HG02642 (cell line): ENCODE data around the gene LYSMD4.
A peak's percentile ranks its signal among the peaks of the same experiment; 100 is the strongest.

Experiments used
- ATAC-seq: cut with Tn5 transposase; IDR thresholded peaks from one replicate; pipeline ENCODE4 v1.9.1; 2021; ENCODE audit warnings: mild to moderate bottlenecking; ENCODE audit not compliant: unreplicated experiment, poor library complexity

Gene LYSMD4

DNA sequence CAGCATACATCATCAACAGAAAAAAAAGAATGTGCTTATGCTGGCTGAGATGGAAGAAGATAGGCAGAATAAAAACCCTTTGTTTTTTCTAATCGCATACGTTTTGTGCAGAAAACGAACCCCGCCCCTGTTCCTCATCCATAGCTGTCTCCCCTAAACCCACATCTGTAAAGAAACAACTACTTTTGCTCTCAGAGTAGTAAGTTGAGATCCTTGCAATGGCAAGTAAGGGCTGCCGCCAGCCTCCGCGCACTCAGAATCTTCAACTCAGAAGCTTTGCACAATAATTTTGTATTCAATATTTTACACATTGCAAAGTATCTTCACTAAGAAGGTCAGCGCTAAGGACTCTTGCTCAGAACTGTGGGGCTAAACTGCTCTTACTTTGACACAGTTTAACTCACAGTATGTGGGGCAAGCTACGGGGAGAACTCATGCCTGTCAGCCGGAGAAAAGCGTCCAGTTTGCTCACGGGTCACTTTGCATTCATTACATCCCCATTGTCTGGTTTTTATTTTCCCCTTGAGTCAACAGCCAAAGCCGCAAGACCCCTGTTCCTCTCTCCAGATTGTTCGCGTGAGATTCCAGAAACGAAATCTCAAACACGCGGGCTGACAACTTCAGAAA lies 1.0 kb downstream of the LYSMD4 start:
- no peak for ATAC-seq

DNA sequence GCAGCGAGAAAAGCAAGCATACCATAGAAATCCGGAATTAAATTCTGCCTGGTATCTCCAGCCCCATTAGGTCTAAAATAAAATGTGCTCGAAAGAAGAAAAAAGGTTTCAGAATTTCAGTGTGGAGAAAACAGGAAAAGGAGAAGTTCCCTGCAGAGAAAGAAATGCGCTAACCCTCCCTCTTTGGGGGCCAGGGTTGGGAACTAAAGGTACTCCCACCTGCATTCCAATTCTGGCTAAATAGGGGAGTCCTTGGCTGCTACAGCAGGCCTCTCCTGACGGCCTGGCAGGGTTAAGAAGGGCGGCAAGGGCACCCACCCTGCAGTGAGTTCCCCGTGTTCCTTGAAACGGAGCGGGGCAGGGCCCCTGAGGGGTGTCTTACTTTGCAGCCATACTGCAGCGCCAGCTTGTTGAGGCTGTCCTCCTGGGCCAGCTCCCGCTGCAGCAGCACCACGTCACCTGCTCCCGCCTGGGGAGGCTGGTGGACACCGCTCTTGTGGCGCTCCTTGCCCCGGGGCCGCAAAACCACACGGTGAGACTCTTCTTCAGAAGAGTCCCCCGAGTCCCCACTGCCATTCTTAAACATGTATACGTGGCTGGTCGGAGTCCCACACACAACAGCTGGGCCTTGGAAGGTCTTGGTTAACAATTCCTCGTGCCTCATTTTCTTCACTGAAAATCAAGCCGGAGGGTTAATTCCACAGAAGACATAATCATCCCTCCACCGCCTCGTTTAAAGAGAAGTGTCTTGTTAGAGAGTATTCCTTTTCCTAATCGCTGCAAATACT lies 1.7 kb downstream of the LYSMD4 start:
- ATAC-seq, result no peak

DNA sequence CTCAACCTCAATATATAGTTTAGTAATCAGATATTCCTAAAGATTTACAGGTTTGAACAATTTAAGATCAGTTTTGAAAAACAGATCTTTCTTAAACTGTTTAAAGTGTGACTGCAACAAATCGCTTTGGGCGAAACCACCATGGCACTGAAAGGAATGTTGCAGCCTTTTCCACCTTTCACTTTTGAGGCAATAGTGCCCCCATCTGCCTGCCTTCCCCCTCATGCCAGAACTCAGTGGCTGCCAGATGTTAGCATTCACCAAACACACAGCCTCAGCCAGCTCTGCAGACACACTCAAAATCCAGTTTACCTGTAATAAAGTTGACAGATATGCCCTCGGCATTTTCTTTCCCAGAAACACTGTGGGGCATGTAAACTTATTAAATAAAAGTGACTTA lies 3.3 kb downstream of the LYSMD4 start:
- ATAC-seq, result no peak

DNA sequence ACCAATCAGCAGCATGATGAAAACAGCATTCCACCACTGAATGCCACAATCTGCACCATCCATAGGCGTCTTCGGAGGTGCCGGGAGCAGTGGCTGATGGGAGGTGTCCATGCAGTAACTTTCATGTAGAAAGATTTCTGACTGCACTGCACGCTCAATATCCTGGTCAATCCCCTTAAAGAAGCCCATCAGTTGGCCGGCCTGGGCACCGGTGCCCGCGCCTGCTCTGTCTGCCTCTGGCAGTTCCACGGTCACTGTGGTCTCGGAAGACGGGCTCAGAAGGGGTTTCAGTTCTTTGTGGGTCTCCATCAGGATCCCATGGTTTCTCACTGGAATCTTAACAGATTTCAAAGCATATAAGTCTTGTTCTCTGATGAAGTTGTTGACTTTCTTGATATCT lies 3.9 kb downstream of the LYSMD4 start:
- ATAC-seq, result no peak

DNA sequence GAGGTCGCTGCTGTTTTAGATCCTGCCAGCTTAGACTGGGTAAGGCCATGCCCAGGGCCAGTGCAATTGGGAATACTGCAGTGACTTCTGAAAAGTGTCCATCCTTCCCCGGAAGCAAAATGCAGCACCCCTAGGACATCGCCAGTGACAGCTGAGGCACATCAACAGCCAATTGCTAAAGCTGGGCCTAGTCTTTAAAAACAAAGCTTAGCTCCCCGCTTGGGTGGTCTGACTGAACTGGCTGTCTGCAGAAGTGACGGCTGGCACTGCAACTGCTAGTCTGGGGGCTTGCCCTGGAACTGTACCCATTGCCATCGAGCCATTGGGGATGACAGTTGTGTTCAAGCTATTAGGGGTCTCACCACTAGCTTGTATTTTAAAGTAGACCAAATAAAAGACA lies 4.3 kb downstream of the LYSMD4 start:
- ATAC-seq, result no peak

DNA sequence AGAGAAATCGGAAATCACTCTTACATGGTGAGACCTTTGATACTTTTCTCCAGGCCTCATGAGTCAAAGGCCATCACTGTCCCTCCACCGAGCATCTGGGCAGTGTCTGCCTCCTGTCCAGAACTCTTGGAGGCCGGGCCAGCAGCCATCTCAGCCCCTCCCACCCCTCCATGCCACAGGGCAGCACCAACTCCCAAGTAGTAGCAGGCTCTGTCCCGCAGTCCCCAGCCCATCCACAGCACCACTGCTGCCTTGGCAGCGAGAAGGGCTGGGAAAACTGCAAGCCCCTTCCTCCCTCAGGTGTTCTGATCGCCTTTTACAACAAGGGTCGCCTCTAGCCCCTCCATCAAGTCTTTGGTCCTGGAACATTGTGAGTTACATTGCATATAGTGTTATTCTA lies 5.5 kb downstream of the LYSMD4 start:
- no peak for ATAC-seq

DNA sequence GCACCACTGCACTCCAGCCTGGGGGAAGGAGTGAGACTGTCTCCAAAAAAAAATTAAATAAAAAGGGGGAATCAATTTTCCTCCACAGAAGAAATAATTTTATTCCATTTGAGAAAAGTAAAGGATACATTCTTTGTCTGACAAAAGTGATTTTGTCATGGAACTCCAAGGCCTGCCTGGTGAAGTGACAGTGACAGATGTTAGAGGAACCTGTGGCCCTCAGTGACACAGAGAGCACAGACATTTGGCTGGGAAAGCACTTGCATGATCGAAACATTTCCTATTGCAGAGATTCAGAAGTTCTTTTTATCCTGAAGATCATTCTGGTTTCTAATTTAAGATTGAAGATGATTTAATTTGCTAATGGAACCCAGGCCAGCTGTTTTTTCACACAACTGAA lies 5.9 kb downstream of the LYSMD4 start:
- ATAC-seq, result no peak

DNA sequence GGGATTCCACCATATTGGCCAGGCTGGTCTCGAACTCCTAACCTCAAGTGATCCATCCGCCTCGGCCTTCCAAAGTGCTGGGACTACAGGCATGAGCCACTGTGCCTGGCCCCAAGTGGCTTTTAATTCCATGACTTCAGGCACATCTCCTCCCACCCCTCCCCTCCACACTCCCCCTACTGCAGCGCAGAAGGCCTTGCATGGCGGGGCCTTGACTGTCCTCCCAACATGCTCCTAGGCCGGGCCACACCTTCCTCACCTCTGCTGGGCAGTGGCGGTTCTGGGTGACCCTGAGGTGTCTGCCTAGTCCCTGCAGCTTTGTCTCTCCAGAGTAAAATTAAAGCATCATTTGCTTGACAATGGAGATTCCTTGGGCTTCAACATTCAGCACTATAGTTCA lies 6.9 kb downstream of the LYSMD4 start:
- no peak for ATAC-seq

DNA sequence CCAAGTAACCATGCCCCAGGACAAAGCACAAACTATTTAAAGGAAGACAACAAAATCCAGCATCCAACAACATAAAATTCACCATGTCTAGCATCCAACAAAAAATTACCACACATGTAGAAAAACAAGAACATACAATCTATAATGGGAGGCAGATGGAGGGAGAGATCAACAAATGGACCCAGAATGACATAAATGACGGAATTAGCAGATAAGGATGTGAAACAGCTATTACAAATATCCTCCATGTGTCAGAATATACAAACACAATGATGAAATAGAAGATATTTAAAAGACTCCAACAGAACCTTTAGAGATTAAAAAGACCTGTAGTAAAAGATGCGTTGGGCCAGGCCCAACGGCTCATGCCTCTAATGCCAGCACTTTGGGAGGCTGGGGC lies 10.8 kb downstream of the LYSMD4 start:
- ATAC-seq, result no peak

DNA sequence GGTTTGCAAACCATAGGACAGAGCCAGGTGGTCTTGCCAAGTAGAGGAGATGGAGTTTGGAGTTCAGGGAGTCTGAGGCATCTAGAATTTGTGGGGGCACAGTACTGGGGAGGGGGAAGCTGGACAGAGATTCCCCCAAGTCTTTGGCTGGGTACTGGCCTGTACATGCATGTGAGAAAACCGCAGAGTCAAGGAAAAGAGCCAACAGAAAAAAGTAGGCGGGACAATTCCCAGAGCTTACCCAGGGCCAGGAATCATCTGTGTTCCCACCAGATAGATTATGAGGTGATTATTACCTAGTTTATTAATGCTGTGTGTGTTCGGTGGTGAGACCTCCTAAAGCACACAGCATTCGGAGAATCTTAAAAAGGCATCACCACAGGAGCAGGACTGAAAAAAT lies 11.3 kb downstream of the LYSMD4 start:
- ATAC-seq, result no peak

DNA sequence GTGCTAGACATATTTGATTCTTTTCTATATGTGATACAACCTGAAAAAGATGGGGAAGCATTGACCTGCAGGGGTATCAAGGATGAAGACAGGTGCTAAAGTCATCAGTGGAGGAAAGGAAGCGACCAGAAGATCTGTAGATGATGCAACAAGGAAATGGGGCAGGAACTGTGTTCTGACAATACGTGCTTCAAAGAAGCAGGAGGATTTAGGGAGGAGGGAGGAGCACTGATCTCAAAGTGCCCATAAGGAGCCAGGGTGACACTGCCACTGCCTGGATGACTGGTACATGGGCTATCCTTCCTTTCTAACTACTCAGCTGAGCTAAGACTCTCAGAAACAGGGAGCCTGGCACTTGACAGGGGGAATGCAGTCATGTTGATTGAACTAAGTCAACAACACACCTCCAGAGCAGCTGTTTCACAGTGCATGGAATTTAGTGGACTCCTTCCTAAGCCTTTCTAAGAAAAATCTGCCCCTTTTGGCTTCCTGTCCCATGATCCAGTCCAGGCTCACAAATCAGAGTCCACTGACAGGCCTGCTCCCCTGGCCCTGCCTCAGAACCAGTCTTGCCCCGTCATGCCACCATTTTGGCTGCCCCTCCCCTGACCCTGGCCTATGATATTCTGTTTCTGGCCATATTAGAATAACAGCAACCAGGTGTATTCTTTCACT lies 12.0 kb downstream of the LYSMD4 start:
- no peak for ATAC-seq

DNA sequence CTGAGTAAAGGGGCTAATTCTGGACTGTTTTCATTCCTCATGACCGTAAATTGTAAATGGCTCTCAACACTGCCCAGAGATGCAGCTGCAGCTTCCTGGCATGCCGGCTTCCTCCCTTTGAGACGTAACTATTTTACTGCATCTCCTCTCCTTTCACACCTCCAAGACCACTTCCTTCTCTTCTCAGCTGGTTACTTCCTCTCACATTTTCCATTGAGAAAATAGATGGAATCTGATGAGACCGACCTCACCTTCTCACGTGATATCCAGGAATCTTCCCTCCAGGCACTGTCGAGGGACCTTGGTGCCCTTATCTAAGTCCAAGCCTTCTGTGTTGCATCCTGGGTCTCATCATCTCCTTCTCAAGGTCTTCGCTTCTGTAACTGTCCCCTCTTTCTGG lies 12.7 kb downstream of the LYSMD4 start:
- no peak for ATAC-seq

DNA sequence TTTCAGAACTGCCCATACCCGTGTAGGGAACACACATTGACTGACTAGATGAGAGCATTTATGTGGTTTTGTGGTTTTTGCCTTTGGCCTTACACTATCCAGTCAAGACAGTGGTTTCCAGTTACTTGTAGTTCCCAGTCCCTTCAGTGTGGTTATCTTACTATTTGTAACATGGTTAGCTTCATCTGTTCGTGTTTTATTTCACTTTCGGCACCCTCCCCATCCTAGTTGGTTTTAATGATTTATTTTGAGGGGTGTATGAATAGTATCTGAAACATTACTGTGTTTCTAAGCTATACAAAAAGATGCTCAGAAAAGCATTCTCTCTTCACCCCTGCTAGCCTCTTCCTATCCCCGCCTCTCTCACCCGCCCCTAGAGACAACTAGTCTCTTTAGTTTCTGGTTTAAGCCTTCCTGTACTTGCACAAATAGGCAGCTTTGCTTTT lies 14.1 kb downstream of the LYSMD4 start:
- ATAC-seq, result peak; percentile 81

DNA sequence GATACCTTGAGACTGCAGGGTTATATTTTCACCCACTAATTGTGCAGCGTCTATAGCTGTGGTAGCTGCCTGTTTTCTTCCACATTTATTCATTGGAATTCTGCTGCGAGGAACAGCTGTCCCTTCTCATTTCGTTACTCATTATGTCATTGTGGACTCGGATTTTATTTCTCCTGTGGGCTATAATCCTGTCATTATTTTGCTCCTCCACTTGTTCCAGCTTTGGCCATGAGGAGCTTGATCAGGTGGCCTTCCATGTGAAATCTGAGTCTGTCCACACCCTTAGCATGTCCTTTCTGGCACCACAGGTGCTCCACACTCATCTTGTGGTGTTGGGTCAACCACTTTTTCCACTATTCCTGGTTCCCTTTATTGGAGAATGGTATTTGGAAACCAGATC lies 14.8 kb downstream of the LYSMD4 start:
- ATAC-seq, result no peak

DNA sequence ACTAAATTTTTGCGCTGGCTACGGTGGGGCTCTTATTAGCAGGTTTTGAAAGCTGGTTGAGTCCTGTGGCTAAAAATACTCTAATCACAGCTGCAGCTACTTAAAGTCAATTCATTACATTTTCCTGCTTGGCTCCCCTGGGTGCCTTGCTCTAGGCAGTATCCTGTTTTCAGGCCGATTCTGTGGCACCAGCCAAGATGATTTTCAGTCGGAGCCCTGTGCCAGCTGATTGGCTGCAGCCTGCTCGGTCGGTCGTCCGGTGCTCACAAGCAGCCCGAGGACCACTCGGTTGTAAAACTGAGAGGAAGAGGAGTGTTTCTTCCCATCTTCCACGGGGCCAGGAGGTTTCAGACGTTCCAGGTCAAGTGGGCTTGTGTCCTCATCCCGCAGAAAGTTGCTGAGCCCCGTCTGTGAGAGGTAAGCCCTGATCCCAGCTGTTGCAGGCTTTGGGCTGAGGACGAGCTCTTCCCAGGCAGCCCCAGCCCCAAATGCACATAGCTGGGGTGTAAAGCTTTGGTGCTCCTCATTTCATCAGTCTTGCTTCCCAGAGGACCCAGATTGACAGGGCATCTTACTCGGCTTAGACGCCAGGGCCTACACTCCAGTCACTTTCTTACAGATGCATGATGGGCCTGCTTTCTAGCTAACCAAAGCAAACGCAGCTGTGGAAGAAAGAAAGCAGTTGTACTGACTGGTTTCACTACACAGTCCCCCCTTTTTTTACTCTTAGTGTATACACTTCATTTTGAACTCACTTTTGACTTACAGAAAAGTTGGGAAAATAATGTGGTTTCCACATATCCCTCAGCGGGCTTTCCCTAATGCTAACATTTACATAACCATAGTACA lies 15.9 kb downstream of the LYSMD4 start:
- peak; percentile 37 for ATAC-seq

DNA sequence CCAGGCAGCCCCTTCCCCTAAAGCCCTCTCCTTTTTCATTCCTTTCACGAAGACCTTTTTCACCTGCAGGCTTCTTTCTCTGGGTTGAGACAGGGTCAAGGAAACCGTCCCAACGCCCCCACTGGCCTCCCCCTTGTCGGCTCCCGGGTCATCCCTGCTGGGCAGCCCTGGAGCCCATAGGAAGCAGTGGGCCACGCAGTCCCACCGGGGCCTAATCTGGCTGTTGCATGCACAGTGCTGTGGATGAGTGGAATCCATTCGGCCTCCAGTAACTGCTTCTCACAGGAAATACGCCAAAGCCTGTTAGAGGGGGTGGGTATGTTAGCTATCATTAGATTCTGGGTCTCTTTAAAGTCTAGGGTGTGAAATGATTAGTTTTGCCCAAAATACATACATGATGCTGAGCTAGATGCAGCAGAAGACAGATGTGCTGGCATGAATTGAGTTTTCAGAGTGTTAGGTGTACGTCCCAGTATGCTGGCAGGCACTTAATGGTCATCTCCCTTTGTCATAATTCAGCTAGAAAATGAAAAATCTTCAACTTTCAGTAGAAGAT lies 16.6 kb downstream of the LYSMD4 start:
- no peak for ATAC-seq

DNA sequence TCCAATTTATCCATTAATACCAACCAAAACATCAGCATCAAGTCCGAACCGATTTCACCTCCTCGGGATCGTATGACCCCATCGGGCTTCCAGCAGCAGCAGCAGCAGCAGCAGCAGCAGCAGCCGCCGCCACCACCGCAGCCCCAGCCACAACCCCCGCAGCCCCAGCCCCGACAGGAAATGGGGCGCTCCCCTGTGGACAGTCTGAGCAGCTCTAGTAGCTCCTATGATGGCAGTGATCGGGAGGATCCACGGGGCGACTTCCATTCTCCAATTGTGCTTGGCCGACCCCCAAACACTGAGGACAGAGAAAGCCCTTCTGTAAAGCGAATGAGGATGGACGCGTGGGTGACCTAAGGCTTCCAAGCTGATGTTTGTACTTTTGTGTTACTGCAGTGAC lies 20.8 kb downstream of the LYSMD4 start:
- ATAC-seq, result no peak

DNA sequence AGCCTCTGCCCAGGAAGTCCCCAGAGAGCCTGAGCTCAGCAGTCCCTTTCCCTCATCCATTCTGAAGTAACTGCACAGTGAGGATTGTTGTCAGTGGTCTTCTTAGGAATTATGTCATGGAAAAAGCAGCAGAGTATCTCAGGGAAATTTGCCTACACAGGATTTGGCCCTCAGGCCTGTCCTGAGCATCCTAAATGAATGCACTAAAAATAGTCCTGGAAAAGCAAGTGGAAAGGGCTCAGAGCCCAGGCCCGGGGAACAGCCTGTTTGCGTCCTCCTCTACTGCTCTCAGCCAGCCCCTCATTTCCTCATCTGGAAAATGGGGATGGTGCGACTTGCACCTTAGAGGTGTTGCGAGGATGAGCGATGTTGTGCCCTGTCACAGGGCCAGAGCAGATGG lies 21.6 kb downstream of the LYSMD4 start:
- no peak for ATAC-seq

DNA sequence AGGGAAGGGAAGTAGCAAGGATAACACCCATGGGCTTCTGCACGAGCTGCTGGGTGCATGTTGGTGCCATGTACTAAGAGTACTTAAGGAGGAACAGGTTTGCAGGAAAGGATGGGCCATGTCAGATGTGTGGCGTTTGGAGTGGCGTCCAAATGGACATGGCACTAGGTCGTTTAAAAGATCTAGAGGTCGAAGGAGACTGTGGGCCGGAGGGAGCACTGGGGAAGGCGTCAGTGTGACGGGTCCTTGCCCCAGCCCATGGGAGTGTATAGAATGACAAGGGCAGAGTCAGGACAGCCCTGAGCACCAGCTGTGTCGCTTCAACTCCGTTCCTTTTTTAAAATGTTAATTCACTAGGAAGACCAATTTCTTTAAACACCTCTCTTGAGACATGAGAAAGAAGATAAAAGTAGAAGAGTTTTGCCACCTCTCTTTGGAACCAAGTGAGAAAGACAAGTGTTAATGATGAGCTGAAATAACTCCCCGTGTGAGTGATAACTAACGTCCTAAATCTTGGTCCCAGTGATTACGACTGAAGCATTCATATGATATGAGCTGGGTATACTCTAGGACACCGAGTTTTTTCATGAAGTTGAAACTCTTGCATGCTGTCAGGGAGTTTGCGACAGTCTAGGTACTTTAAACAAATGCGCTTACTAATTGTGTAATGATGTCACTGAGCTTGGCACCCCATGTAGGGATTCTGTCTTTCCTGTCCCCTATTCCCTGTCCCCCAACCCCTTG lies 23.8 kb downstream of the LYSMD4 start:
- ATAC-seq, result no peak

DNA sequence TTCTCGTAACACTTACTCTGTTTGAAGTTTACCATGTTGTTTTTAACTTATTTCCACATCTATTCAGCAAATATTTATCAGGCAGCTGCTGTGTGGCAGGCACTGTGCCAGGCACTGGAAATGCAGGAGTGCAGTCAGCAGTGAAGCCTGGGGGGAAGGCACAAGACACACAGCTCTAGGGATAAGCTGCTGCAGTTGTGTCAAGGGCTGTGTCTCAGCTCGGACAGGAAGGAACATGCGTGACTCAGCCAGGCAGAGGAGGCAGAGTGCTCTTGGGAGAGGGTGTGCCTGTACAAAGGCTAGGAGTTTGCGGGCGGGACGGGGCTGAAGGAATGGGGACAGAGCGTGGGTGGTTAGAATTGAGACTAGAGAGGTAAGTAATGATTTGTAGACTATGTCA lies 24.7 kb downstream of the LYSMD4 start:
- no peak for ATAC-seq
